Right renal pelvis (tissue), 4 donors: Measurements from ENCODE around the gene FAM171A1. TPM values are rescaled to one million over a fixed set of nuclear protein-coding genes. Genes with fewer than 3 reads are reported as not detected.

Experiments
- DNase-seq, 4 donors: peaks; one replicate each; pipeline ENCODE4 v3.0.0-alpha.2; 2013; ENCODE audit warnings: low read depth in 4 of 4, low spot score in 3 of 4, missing footprints in 1 of 4
- polyA plus RNA-seq, 4 donors: library from polyadenylated mRNA; unstranded; fragments of 120-200 nt; gene quantifications; one replicate each; pipeline ENCODE4 v1.2.1, GENCODE V29; 2013; ENCODE audit not compliant: insufficient read length in 4 of 4

FAM171A1 gene
- polyA plus RNA-seq, 4 donors: 92.5 to 100.0 (median 97.4) TPM

GRCh38 chr10:15374566-15374965 is 3.5 kb upstream of the FAM171A1 start:
- DNase-seq: no peak

- DNase-seq: no peak
Measured at GRCh38 chr10:15374156-15374555, 3.1 kb upstream of the FAM171A1 start.

- DNase-seq: no peak
Measured at GRCh38 chr10:15373199-15373598, 2.1 kb upstream of the FAM171A1 start.

- DNase-seq: no peak
Measured at GRCh38 chr10:15370212-15370855, 755 bp downstream of the FAM171A1 start.

DNA sequence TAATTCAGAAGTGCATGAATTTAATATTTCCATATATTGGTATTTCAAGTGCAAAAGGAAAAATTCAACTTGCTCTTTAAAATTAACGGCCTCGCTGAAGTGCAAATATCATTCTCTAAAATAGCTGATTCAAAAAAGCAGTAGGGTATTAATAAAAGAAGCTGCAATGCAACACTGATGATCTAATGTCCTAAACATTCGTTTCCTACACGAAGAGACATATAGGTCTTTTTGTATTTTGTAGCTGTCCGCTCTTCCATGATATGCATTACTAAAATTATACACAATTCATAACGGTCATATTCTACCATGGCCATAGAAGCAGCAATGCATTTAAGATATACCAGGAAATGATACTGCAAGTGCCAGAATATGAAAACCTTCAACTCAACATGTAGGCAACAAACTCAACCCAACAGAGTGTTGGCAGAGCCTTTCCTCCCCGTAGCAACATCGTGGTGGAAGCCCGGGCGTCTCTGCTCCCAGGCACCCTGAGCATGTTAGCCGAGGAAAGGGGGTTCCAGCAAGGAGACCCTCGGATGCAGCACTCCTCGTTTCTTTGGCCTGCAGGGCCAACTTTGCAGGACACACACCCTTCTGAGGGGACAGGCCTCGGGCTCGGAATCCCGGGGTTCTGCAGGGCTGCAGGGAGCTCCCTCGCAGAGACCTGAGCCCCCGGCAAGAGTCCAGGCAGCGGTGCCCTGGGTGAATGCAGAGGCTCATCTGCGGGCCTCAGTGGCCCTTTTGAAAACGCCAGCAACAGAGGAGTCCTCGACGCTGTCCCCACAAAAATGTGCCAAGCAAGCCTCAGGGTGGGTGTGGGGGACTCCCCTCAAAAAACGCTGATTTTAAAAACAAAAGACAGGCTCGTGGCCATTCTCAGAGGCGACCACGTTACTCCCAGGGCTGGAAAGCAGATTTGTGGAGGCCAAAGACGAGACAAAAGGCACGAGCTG is 1.6 kb downstream of the FAM171A1 start:
- no peak for DNase-seq

DNA sequence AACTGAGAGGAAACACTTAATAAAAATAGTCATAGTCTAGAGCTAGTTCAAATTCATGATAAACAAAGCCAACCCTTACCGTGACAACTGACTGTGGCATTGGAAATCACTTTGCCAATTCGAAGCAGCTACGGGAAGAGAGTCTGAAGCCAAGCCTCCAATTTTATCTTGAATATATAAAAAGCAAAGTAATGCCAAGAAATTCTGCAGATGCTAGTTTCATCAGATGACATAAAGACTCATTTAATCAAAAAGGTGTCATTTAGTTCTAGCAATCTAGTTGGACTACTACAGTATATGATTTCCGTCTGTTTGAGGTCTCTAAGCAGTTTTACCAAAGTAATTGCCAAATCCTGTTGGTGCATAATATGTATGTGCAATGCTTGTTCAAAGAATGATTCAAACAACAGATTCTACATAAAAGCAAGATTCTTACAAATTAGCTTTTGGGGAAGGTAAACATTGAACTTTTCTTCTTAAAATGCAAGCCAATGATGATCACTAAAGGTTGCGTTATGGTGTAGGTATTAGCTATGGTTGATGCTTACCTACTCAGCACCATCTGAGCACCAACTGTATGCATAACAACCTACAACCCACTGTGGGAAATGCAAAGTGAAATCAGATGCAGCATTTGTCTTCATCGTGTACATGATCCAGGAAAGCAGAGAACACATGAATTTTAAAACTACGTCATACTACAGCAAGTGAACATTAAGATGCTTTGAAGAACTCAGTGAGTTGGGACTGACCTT is 2.8 kb downstream of the FAM171A1 start:
- DNase-seq: no peak

DNA sequence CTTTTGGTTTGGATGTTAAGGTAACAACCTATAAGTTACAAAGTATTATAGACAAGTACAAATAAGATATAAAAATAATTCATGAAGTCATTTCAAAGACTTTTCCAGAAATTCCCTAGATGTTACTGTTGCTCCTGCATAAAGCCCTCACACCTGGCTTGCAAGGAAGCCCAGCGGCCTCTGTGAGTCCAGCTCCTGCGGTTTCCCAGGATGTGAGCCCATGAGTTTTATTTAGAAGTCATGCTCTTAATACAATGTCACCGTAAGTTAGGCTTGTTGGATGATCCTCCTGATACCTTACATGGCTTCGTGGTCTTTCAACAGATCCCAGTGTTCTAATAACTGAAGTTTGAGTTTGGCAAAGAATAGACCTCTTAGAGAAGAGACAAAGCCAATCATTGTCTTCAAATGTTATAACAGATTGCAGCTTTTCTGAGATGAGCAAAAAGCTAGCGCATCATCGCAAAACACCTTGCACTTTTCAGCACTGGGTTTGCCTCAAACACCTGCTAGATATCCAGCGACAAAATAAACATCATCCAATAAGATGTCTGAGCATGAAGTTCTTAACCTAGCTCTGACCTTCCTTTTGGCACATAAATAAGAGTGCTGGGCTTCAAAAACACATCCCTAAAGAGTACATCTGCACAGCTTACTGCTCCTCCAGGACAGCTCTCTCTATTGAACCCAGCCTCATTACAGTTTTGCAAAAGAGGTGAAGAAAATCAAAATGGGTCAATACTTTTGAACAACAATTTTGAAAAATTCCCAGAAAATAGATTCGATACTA is 3.6 kb downstream of the FAM171A1 start:
- no peak for DNase-seq

- no peak for DNase-seq
Measured at GRCh38 chr10:15365692-15366091, 5.4 kb downstream of the FAM171A1 start.

DNA sequence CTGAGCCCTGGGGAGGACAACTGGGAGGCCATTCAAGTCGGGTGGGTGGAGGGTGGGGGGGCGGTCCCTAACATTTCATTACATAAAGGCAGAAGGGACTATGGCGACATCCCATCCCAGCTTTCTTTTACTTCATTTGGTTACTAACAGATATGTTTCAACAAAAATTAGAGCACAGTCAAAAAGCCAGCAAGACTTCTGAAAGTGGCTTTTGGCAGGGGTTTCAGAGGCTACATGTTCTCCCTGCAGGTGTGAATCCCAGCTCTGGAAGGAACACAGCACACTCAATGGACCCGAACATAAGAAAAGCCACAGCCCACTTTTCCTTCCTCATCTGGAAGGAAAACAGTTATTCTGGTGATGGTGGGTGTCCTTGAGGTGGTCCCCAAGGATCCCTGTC is 7.1 kb downstream of the FAM171A1 start:
- DNase-seq: no peak

DNA sequence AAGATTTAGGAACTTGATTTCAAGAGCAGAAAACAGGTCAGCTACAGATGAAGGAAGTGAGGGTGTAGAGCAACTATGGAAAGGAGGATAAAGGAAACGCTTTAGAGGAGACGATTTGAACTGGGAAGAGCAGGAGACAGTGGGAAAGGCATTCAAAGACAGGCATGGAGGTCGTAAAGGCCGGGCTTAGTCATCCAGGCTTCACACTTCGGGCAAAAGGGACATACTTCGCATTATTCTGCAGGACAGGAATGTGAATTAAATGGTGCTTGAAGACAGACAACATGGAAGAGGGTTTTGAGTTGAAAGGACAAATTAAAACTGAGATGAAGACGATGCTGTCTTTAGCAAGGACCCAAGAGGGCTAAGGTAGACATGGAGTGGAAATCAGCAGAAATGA is 8.1 kb downstream of the FAM171A1 start:
- no peak for DNase-seq

- no peak for DNase-seq
Measured at GRCh38 chr10:15361131-15361530, 10.0 kb downstream of the FAM171A1 start.

DNA sequence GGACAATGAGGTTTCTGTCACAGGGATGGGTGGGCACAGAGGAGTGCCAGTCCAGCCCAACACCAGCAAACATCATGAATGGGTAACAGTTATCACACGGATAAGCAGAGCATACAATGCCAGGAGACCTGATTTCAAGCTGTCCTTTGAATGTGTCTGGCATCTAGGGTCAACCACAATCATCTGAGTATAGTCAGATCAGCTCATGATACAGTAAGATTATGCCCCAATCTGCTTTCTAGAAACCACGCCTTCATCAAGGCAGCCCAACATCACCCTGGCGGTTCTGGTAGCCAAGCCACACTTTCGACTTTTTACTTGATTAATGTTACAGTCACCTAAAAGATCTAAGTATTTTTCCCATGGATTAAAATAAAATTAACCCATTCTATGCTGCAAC is 10.5 kb downstream of the FAM171A1 start:
- no peak for DNase-seq

DNA sequence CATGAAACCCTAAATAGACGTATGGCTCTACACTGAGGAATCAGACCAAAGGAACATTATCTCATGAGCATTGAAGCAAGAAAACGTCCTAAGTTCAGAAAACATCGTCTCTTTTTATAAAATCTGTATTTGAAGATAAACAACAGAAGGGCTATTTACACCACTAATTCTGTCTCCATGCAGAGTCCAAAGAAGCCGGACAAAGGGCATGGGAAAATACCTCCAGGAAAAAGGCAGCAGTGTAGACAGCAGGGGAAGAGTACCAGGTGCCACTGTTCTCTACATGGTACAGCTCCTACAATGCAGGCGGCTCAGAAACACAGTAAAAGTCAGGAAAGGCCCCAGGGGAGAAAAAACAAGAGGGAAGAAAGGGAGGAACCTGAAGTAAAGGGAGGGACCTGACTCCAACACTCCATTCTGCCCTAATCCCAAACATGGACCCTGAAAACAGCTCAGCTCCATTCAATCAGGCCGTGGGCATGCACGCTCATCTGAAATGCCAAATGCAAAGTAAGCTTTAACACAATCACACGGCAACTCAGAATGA is 17.5 kb downstream of the FAM171A1 start:
- DNase-seq: no peak

GRCh38 chr10:15352836-15353235 is 18.3 kb downstream of the FAM171A1 start:
- no peak for DNase-seq

GRCh38 chr10:15352201-15352600 is 18.9 kb downstream of the FAM171A1 start:
- no peak for DNase-seq

GRCh38 chr10:15351099-15351820 is 19.8 kb downstream of the FAM171A1 start:
- DNase-seq: no peak

GRCh38 chr10:15349112-15349511 is 22.0 kb downstream of the FAM171A1 start:
- DNase-seq: no peak

DNA sequence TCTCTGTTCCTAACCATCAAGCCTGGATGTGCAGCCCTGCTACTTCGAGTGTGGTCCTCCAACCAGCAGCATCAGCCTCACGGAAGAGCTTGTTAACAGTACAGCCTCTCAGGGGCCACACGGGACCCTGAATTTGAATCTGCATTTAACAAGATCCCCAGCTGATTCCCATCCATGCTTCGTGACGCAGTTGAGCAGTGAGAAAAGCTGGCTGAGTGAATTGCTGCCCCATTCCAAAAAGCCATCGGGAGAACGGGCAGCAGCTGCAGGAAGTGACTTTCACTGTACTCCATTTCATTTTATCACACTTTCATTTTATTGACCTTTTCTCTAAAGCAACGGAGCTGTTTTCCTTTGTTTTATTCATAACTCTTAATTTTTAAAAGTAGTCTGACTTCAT is 22.5 kb downstream of the FAM171A1 start:
- DNase-seq: no peak

- DNase-seq: no peak
Measured at GRCh38 chr10:15347150-15347549, 23.9 kb downstream of the FAM171A1 start.
